HG03565 (cell line): Measurements from ENCODE around the gene RANGAP1.

ENCODE experiments used
- ATAC-seq: cut with Tn5 transposase; IDR thresholded peaks from one replicate; pipeline ENCODE4 v1.9.1; 2021; ENCODE audit warnings: mild to moderate bottlenecking, moderate library complexity; ENCODE audit not compliant: unreplicated experiment

Gene RANGAP1

DNA sequence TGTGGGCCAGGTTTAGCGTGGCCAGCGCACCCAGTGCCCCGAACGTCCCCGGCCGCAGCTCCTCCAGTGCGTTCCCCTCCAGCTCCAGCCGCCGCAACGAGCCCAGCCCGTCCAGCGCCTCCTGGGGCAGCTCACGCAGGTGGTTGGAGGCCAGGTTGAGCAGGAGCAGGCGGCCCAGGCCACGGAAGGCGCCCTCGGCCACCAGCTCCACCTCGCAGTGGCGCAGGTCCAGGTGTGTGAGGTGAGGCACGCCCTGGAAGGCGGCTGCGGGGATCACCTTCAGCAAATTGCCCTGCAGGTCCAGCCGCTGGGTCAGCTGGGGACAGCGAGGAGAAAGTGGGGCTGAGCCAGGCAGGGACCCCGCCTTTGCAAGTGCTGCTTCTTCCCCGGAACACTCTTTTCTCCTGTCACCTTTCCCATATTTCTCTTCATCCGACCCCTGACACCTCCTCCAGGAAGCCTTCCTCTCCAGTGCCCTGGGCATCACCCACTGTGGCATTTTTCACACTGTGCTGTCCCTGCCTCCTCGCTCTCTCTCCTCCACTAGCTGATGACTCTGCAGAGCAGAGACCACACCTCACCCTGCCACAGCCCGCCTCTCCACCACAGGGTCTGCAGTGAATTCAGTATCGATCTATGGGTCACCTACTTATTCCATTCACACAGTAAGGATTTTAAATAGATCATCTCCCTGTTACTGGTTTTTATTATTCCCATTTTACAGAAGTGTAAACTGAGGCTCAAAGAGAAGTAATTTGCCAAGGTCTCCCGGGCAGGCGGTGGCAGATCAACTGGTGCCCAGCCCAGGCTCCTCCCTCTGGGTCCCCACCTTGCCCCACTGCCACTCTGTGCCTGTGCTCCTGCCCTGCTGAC, 47.2 kb downstream of the RANGAP1 start:
- no peak for ATAC-seq

DNA sequence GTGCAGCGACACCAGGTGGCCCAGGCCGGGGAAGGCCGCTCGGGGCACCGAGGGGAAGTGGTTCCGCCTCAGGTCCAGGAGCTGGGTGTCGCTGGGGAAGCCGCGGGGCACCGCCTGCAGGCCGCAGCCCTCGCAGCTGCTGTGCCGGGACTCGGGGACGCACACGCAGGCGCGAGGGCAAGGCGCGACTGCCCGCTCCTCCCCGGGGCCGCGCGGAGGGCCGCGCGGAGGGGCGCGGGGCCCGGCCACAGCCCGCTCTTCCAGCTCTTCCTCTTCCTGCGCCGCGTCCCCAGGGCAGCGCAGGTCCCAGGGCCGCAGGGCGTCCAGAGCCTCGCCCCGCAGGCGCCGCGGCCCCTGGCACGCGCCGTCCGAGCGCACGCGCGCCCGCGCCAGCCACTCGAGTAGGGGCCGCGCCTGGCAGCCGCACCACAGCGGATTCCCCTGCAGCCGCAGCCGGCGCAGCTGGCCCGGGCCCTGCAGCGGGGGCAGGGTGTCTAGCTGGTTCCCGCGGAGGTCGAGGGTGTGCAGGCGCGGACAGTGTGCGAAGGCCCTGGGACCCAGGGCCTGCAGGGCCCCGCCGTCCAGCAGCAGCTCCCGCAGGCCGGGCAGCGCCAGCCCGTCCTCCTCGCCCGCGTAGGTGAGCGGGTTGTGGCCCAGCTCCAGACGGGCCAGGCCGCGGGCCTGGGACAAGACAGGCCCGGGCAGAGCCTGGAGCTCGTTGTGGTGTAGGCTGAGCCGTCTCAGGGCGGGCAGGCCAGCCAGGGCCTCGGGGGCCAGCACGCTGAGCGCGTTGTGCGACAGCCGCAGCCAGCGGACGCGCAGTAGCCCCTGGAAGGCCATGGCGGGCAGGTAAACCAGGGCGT, 48.0 kb downstream of the RANGAP1 start:
- ATAC-seq, result peak; percentile 46

DNA sequence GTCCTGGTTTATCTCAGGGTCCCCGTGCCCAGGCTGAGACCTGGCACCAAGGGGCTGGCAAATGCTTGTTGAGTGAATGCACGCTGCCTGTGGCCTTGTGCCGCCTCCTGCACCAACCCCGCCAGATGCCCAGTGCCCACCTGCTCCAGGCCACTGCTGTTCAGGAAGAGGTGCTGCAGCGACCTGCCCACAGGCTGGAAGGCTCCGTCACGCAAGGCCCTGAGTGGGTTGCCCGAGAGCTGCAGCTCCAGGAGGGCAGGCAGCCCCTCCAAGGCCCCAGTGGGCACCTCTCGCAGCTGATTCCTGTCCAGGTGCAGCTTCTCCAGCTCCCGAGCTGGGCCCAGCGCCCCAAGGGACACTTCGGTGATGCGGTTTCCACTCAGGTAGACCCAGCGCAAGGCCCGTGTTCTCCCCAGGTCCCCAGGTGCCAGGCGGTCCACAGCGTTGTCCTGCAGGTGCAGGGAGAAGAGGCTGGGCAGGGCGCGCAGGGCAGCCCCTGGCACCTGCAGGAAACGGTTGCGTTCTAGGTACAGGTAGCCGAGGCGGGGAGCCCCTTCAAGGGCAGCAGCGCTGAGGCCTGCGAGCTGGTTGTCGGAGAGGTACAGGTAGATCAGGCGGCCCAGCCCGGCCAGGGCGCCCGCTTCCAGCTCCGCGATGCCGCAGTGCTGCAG, 48.8 kb downstream of the RANGAP1 start:
- ATAC-seq, result no peak

DNA sequence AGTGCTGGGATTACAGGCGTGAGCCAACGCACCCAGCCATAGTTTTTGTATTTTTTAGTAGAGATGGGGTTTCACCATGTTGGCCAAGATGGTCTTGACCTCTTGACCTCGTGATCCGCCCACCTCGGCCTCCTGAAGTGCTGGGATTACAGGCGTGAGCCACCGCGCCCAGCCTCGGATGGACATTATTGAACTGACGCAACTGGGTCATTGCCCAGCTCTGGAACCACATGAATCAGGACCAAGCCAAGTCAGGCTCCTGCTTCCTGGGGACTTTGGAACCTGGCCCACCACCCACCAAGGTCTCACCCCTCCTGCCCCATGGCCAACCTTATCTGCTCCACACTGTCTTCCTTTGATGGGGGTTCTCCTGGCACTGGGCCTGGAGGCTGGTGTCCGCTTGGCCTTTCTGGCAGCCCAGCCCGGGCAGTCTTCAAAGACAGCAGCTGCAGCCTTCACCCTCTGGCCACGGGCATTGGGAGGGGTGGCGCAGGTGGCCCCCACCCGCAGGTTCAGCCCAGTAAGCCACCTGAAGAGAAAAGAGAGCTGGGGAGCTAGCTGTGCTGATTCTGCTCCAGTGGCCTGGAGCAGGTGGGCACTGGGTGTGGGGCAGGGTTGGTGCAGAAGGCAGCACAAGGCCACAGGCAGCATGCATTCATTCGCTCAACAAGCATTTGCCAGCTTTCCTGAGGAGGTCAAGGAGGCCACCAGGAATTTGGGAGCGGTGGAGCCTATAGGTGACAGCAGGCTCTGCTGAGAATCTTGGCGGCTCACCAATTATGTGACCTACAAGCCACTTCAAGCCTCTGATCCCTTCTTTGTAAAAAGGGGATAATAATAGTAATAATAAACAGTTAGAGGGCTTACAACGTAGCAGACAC, 50.9 kb downstream of the RANGAP1 start:
- no peak for ATAC-seq

DNA sequence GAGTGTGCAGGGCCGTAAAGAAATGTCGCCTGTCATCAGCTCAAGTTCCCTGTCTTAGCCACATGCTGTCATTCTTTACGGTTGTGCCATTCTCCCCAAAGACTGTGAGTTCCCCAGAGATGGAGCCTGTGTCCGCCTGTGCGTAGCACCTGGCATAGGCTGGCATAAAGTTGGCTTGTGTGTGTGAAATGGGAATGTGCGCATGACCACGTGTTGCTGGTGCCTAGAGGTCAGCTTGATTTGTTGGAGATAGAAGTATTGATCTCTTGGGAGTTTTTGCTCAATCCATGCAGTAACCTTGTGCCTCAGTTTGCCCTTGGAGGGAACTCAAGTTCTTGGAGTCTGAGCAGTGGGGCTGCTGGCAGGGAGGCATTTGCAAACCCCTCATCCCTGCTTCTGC, 54.6 kb downstream of the RANGAP1 start:
- ATAC-seq, result no peak

DNA sequence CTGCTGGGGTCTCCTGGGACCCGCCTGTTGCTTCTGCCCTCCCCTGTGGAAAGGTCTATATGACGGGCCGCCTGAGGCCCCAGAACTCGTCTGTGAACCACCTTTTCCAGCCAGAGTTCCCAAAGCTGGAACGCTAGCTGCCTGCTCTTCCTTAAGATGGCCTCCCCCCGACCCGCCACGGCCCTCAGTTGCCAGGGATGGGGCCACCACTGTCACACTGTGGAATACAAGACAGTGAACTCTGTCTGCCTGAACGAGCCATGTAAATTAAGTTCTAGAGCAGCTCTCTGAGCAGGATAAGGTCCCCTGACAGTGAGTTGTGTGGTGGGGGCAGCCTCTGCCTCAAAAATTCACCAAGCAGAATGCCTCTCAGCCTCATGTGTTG, 55.6 kb downstream of the RANGAP1 start:
- no peak for ATAC-seq

DNA sequence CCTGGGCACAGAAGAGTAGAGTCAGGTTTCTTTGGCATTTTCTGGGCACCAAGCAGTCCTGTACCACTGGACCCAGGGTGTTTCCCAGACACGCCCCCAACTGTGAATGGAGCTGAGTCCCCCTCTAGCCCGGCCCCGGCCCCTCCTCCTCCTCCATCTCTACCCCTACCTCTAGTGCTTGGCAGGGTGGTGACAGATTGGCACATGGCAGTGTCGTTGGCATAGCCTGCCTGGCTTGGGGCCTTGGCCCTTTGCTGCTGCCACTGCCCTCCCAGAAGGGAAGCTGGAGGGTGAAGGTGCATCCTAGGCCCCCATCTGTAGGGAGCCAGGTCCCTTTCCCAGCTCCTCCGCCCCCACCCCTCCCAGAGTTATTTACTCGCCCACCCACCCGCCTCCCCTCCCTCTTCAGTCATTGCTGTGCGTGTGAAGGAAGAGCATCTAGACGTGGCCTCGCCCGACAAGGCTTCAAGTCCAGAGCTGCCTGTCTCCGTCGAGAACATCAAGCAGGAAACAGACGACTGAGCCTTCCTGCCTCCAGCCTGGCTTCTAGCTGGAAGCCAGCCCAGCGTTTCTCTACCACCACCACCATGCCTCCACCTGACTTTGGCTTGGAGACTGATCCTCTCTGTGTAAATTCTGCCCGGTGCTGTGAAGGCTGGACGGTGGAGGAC, 56.1 kb downstream of the RANGAP1 start:
- ATAC-seq, result no peak

DNA sequence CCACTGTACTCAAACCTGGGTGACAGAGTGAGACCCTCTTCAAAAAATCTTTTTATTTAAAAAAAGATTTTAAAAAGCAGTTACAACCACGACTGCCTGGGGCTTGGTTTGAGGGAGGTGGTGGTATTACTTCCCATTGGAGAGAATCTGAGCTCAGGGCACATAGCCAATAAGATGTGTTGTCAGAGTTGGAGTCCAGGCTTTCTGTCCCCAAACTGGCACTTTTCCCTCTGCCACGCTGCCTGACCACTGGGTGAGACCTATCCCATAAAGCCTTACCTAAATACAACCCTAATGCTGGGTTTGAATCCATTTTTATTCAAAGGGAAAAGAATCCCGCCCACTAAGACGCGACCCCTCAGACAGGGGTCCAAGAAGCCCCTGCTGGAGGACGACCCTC, 56.8 kb downstream of the RANGAP1 start:
- ATAC-seq, result no peak

DNA sequence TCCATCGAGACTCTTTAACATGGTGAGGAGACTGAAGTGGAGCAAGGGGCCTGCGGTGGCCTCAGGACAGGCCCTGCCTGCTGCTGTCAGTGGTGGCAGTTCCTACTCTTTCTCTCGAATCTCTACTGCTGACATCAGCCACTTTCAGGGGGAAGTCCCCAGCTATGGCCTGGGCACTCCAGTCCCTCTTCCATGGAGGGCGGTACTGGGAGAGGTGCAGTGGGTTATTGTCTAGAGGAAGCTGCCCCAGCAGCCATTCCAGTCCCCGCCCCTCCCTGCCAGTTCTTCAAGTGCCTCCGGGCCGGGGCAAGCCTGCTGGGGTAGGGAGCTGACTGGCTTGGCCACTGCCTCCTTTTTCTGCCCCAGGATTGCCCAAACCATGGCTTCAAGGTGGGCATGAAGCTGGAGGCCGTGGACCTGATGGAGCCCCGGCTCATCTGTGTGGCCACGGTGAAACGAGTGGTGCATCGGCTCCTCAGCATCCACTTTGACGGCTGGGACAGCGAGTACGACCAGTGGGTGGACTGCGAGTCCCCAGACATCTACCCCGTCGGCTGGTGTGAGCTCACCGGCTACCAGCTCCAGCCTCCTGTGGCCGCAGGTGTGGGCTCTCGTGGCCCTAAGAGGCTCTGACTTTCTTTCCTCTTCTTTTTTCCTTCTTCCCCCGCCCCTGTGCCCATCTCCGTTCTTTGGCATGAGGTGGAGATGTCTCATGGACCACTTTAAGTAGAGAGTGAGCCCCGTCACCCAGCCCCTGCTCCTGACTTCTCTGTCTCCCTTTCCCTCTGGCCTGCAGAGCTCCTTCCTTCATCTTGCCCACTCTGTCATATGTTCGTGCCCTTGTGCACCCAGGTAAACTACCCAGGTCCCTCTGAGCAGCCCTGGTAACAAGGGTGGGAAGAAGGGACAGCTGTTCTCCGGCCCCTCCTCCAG, 59.0 kb downstream of the RANGAP1 start:
- no peak for ATAC-seq

DNA sequence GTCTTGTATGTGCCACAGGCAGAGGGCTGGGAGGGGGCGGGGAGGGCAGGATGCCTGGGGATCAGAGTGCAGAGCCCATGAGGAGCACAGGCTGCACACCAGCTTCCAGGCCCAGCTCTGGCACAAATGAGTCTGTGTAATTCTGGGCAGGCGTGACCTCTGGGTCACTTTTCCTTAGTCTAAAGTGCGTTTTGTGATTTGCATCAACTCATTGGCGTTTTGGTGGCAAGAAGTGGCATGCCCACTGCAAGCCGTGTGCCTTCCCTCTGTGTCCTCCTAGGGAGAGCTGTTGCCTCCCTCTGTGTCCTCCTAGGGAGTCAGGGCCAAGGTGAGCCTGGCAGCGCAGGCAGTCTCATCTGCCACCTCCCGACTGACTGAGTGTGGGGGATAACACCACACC, 62.5 kb downstream of the RANGAP1 start:
- ATAC-seq, result no peak

DNA sequence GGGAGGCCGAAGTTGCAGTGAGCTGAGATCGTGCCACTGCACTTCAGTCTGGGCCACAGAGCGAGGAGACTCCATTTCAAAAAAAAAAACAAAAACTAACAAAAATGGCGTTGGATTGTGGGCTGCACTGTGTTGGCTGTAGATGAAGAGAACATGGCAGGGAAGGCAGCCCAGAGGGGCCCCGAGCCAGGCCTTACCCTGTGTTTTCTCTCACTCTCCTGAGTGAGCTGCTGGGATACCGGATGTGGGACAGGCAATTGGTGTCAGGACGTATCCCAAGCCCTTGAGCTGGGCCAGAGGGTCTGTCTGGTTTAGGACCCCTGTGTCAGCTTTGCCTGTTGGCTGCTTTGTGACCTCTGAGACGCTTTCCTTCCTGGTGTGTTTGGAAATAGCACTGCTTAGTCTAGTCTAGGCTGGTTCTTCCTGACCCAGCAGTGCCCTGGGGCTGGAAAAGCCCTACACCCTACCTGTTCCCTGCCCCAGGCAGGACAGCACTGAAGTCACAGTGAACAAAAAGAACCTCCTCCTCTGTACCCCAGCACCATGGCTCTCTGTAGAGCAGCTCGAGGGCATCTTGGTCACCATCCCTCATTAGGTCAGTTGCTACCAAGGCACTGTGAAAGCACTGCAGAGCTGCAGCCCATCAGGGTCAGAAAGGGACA, 63.0 kb downstream of the RANGAP1 start:
- ATAC-seq, result no peak

DNA sequence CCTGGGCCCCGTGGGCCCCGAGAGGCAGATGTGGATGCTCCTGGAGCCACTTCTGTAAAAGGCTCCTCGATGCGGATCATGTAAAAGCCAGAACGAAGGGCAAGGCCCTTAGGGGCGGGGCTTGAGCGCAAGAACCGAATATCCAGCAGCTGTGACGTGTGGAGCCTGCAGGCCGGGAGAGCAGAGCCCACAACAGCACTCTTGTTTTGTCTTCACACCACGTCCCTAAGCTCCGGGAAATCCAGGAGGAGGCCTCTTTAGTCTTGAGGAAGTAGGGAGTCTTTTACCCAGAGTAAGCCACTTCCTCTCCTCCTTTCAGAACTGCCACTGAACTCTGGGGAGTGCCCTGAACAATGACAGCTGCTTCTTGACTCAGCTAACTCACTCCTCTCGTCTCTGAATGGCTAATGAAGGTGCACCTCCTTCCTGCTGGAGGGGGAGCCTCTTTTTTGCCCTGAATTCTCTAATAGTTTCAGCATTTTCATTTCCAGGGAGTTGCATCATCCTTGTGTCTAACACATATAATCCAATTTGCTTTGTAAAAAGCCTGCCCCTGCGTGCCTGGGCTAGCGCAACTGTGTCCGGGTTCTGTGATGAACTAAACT, 68.3 kb downstream of the RANGAP1 start:
- no peak for ATAC-seq

DNA sequence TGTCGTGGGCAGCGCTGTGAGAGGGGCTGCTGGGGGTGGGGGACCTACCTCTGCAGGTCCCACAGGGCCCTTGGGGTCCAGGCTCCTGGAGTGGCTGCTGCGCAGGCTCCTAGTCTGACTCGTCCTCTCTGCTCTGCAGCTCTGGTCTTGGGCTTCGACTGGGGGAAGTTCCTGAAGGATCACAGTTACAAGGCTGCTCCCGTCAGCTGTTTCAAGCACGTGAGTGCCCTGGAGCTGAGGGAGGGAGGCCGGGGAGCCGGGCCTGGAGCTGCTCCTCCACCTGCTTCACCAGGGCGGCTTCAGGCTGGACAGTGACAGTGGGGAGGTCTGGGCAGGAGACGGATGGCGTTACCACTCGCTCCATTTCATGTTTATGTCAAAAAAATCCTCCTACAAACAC, 69.0 kb downstream of the RANGAP1 start:
- no peak for ATAC-seq

DNA sequence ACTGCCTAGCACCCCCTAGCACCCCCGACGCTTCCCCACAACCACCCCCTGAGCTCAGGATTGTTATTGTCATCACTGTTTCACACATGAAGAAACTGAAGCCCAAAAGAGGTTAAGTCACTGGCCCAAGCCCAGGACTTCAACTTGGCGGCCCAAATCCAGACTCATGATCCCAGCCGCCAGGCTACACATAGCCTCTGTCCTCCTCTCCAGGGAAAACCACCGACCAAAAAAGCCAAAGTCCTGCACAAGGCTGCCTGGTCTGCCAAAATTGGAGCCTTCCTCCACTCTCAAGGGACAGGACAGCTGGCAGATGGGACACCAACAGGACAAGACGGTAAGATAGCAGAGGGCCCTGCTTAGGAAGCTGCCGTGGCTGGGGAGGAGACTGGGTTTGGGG, 70.1 kb downstream of the RANGAP1 start:
- no peak for ATAC-seq

DNA sequence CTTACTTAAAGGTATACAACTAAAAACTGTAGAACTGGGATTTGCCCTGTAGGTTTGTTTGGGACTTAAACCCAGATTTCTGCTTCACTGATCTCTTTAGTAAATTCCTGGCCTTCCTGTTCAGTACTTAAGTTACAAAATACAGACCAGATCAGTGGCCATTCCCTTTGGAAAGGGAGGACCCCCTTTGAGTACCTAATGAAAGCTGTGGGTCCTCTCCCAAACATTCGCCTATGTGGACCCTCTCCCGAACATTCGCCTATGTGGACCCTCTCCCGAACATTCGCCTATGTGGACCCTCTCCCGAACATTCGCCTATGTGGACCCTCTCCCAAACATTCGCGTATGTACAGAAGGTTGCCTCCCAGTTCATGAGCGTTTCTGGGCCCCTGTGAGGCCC, 70.6 kb downstream of the RANGAP1 start:
- ATAC-seq, result no peak

DNA sequence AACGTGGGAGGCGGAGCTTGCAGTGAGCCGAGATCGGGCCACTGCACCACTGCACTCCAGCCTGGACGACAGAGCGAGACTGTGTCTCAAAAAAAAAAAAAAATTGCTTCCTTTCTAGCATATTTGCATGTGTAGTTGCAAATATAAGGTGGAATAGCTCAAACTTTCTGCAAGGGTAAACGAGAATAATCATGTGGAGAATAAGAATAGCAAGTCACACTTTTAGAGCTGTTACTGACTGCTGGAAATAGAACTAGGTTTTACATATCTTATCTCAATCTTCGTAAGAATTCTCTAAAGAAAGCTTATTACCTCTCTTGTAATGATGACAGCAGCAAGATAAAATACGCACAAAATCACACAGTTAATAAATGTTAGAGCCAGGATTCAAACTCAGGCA, 79.3 kb downstream of the RANGAP1 start:
- no peak for ATAC-seq

DNA sequence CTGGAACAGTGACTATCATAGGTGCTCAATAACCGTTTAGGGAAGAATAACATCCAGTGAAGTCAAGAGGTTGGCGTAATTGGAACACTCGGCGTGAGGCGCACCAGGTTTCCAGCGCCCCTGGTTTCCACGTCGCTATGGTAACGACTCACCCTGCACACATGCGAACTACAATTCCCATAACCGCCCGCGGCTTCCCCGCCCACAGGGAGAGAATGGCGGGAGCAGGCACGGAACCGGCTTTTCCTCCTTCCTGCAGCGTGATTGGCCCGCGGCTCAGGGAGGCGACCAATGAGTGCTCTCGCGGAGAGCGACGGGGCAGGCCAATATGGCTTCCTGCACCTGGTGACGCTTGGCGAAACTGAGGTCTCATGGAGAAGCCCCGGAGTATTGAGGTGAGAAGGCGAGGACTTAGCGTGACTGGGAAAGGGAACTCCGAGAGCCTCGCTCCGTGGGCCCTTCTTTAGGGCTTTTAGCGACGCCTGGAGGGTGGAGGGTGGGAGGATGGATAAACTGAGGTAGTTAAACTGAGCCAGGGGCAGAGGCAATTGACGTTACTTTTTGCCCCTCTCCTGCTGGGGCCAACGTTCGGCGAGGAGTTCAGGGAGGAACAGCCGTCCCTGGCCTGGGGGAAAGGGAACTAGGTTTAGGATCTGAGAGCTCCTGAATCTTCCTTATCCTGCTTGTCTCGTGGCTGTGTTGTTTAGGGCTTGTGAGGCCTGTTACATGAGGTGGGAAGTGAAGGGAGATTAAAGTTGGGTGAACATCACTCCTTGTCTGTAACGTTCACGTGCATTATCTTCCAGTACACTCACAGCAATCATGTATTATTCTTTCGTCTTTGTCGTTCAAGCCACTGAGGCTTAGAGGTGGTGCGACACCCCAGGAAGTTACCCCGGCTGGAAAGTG, 80.7 kb downstream of the RANGAP1 start, which contains the start of gene L3MBTL2:
L3MBTL2 (plus strand) TSS at position 321 of the 909 bp plus-strand sequence; CDS start at position 372, 51 bp downstream.
- peak; percentile 93 for ATAC-seq
